OCI-LY1 (cell line): Measurements from ENCODE around the gene HOXC6.

Experiments
- H2AFZ ChIP-seq: fragments of 200-600 bp; sonication (generic), shearing (Covaris generic); 2 replicates; pipeline ENCODE4 v1.6.0; 2014; ENCODE audit warnings: antibody characterized with exemption, mild to moderate bottlenecking, low read length
- H3F3A ChIP-seq: fragments of 200-600 bp; sonication (generic), shearing (Covaris generic); 2 replicates; pipeline ENCODE4 v1.6.0; 2014; ENCODE audit warnings: mild to moderate bottlenecking, antibody characterized with exemption, low read length, moderate library complexity; ENCODE audit not compliant: insufficient read depth
- H3K27ac ChIP-seq: fragments of 200-600 bp; sonication (generic); 2 replicates; pipeline ENCODE4 v1.5.1; 2014; ENCODE audit warnings: low read length, mixed run types, mild to moderate bottlenecking, low read depth; ENCODE audit not compliant: poor library complexity, severe bottlenecking
- H3K27me3 ChIP-seq: fragments of 200-600 bp; sonication (generic); 2 replicates; pipeline ENCODE4 v1.6.0; 2014; ENCODE audit warnings: antibody characterized with exemption, mild to moderate bottlenecking, low read length, moderate library complexity; ENCODE audit not compliant: insufficient read depth
- H3K36me3 ChIP-seq: fragments of 200-600 bp; sonication (generic); 2 replicates; pipeline ENCODE4 v1.6.1; 2014; ENCODE audit warnings: mild to moderate bottlenecking, antibody characterized with exemption, low read length, moderate library complexity, mixed read lengths; ENCODE audit not compliant: insufficient read depth
- H3K4me1 ChIP-seq: fragments of 200-600 bp; sonication (generic); 2 replicates; pipeline ENCODE4 v1.5.1; 2014; ENCODE audit warnings: mild to moderate bottlenecking, low read length, moderate library complexity; ENCODE audit not compliant: insufficient read depth, severe bottlenecking
- H3K4me2 ChIP-seq: fragments of 200-600 bp; sonication (generic), shearing (Covaris generic); 2 replicates; pipeline ENCODE4 v1.6.1; 2014; ENCODE audit warnings: low read length
- H3K4me3 ChIP-seq: fragments of 200-600 bp; sonication (generic); 2 replicates; pipeline ENCODE4 v1.5.1; 2014; ENCODE audit warnings: low read length, low read depth, mild to moderate bottlenecking, mixed read lengths; ENCODE audit not compliant: poor library complexity, severe bottlenecking
- H3K79me2 ChIP-seq: fragments of 200-600 bp; shearing (Covaris generic); 2 replicates; pipeline ENCODE4 v1.6.1; 2016; ENCODE audit warnings: mixed run types, low read length, mixed read lengths; ENCODE audit not compliant: insufficient read depth
- H3K9ac ChIP-seq: fragments of 200-600 bp; sonication (generic), shearing (Covaris generic); 2 replicates; pipeline ENCODE4 v1.6.1; 2014; ENCODE audit warnings: mild to moderate bottlenecking, low read length, mixed read lengths
- H3K9me2 ChIP-seq: fragments of 200-600 bp; sonication (generic), shearing (Covaris generic); 2 replicates; pipeline ENCODE4 v1.6.1; 2014; ENCODE audit warnings: low read depth, mild to moderate bottlenecking, low read length, mixed read lengths
- H3K9me3 ChIP-seq: fragments of 200-600 bp; shearing (Covaris generic); 2 replicates; pipeline ENCODE4 v1.6.1; 2014; ENCODE audit warnings: low read length, mixed read lengths
- H4K20me1 ChIP-seq: fragments of 200-600 bp; sonication (generic), shearing (Covaris generic); 2 replicates; pipeline ENCODE4 v1.6.0; 2016; ENCODE audit warnings: mild to moderate bottlenecking, low read length; ENCODE audit not compliant: insufficient read depth
- CTCF ChIP-seq: fragments of 200-600 bp; sonication (generic), shearing (Covaris generic); IDR thresholded peaks from 2 replicates; pipeline ENCODE4 v1.5.1; 2017; ENCODE audit warnings: mild to moderate bottlenecking, antibody characterized with exemption, low read length, moderate library complexity, mixed read lengths
- EZH2 ChIP-seq: fragments of 200-600 bp; sonication (generic), shearing (Covaris generic); IDR thresholded peaks from 2 replicates; pipeline ENCODE4 v1.8.0; 2017; ENCODE audit warnings: borderline replicate concordance, mixed run types, mild to moderate bottlenecking, antibody characterized with exemption, low read length, moderate library complexity, mixed read lengths

HOXC6 gene

DNA sequence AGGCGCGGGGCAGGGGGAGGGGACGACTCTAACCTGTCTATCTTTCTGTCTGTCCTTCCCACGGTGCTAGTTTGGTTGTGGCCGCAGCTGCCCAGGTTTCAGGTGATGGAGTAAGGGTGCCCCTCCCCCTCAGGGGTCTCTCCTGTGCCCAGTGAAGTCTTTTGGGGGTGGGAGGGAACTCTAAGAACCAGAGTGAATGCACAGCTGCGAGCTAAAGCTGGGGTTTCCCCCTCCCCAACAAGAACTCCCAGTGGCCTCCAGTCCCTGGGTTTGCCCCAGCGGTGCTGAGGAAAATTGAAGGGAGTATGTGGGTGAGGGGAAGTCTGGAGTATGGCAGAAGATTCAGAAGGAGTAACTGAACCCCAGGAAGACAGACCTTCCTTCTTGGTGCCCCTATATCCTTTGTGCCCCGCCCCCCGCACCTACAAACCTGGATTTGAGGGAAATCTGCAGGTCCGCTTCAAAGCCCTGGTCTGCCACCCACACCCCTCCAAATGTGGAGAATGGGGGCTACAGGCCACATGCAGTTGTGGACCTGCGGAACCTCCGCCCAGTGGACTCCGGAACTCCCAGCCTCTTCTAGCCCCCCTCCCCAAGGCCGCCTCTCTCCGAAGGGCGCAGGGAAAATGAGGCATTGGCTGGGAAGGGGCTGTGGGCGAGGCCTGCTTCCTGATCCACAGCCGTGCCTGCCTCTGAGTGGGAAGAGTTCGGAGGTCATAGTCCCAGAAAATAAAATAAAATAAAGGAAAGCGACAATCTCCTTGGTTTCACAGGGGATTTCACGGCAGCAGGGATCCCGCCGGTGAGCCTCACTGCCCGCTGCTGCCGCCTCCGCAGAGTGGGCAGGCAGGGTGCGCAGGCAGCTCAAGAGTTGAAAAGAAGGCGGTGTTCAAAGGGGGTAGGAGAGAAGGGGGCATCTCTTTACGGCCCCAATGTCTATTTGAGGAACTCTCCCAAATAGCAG, 31.7 kb upstream of the HOXC6 start:
- no peaks in the 10 kb centered on the region for H3K9me3 ChIP-seq
- TF ChIP-seq CTCF, result no peak
- no peak overlapping the region for H3K9ac ChIP-seq
- no peak overlapping the region for H3K27ac ChIP-seq
- peak overlapping the region; percentile 4; the same call in 1 of the 2 replicates for H3K4me2 ChIP-seq
- H3K27me3 ChIP-seq, result peaks cover 16% of the 10 kb centered on the region
- no peaks in the 10 kb centered on the region for H3K36me3 ChIP-seq
- H3F3A ChIP-seq, result no peaks in the 10 kb centered on the region
- no peaks in the 10 kb centered on the region for H3K79me2 ChIP-seq
- no peak overlapping the region for H3K4me3 ChIP-seq
- H3K4me1 ChIP-seq, result no peaks in the 10 kb centered on the region
- H2AFZ ChIP-seq, result no peak overlapping the region
- no peaks in the 10 kb centered on the region for H3K9me2 ChIP-seq
- H4K20me1 ChIP-seq, result no peaks in the 10 kb centered on the region

GRCh38 chr12:53997204-53998109, 30.8 kb upstream of the HOXC6 start:
- H3K9me2 ChIP-seq, result no peaks in the 10 kb centered on the region
- H3K4me1 ChIP-seq, result no peaks in the 10 kb centered on the region
- H3K9ac ChIP-seq, result no peak overlapping the region
- no peaks in the 10 kb centered on the region for H3K9me3 ChIP-seq
- H3K79me2 ChIP-seq, result no peaks in the 10 kb centered on the region
- no peak overlapping the region for H3K27ac ChIP-seq
- no peaks in the 10 kb centered on the region for H4K20me1 ChIP-seq
- TF ChIP-seq EZH2 (no peak), CTCF (no peak)
- no peak overlapping the region for H3K4me3 ChIP-seq
- peaks cover 16% of the 10 kb centered on the region for H3K27me3 ChIP-seq
- no peaks in the 10 kb centered on the region for H3F3A ChIP-seq
- H3K4me2 ChIP-seq, result no peak overlapping the region
- no peak overlapping the region for H2AFZ ChIP-seq
- H3K36me3 ChIP-seq, result no peaks in the 10 kb centered on the region

DNA sequence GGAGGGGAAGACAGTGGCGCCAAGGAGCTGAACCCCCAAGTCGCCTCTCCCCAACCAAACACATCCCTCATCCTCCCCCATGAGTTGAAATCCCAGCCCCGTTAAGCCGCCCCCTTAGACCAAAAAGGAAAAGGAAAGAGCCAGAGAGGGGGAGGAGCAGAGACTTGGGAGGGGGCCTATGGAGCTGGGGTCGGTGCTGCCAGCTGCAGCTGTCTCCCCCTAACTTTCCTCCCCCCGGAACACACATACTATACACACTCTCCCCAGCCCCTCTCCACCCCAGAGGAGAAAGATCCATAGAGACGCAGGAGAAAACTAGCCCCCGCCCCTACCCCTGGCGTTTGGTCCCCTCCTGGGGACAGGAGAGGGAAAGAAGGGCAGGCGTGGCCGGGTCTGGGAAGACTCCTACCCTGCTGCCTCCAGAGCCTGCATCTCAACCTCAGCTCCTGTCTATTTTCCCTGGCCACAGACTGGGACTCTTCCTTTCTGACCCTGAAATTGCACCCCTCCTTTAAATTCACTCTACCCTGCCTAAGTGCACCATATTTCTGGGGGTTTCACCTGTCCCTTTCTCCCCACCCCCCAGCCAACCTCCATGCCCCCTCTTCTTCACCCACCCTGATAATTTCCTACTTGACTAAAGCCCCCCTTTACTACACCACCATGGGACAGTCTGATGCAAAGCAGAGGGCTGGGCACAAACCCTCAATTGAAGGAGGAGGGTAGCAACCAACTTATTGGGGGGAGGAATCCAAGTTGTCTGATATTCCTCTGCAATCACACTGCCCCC, 29.9 kb upstream of the HOXC6 start:
- Histone ChIP-seq H3F3A (no peaks in the 10 kb centered on the region), H3K27ac (no peak overlapping the region), H3K9me3 (no peaks in the 10 kb centered on the region), H3K9ac (no peak overlapping the region), H2AFZ (no peak overlapping the region), H3K4me2 (no peak overlapping the region), H3K27me3 (peaks cover 16% of the 10 kb centered on the region), H3K36me3 (no peaks in the 10 kb centered on the region), H3K4me3 (no peak overlapping the region), H3K9me2 (no peaks in the 10 kb centered on the region), H4K20me1 (no peaks in the 10 kb centered on the region), H3K79me2 (no peaks in the 10 kb centered on the region), H3K4me1 (no peaks in the 10 kb centered on the region)
- TF ChIP-seq CTCF, result no peak
- no peak for TF ChIP-seq EZH2
